Fibroblast of skin of right quadriceps (primary cell): ENCODE data around the gene TXNRD2.

Experiments used
- DNase-seq: peaks from one replicate; pipeline ENCODE4 v3.0.0-alpha.2; 2013

The TXNRD2 gene

DNA sequence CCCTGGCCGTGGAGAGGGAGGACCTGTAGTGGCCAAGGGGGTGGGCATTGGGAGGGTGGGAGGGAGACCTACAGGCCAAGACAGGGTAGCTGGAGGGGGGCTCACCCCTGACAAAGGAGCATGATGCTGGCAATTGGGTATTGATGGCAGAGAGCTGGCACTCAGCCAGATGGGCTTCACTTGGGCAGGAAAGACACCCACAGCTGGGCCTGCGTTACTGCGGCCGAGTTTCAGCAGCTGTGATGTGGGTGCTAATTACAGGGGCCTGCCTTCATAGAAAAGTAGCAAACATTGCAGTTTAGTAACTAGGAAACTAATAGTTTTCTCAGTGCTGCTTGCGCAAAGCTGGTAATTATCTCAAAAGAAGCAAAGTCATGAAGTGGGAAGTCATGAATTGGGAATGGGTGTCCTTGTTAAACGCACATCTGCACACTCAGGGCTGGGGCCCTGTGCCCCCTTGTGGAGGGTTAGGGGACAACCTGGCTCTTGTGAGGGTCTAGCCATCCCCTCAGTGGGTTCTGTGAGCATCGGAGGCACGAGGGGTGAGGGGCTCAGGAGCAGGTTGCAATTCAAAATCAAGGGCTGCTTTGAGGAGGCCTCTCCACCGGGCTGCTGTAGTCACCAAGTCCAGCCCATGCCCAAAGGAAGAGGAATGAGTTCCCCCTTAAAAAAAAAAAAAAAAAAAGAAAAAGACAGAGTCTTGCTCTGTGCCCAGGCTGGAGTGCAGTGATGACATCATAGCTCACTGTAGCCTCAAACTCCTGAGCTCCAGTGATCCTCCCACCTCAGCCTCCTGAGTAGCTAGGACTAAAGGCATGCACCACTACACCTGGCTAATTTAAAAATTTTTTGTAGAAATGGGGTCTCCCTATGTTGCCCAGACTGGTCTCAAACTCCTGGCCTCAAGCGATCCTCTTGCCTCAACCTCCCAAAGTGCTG lies 24.4 kb upstream of the TXNRD2 start:
- DNase-seq, result no peak

DNA sequence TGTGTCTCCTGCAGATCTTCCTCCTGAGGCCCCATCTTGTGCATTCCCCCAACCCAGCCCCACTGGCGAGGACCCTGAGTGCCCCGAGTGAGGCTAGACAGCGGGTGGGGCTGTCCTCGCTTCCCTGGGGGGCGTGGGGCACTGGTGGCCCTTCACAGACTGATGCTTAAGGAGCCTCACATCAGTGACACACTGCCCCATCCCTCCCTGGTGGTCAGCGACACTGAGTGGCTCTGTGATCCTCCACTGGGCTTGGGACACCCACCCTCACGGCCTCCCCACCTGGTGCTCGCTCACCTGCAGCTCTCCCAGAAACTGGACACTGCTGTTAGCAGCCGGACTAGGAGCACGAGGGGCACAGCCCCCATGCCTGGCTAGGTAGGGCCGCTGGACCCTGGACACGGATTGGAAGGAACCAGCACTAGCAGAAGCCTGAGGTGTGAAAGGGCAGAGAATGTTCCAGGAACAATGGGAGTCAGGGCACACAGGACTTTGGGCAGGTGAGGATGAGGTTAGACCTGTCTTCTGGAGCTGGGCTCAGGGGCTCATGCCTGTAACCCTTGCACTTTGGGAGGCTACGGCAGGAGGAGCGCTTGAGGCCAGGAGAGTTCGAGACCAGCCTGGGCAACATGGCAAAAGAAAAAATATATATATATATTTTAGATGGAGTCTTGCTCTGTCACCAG lies 23.2 kb upstream of the TXNRD2 start:
- no peak for DNase-seq

GRCh38 chr22:19963863-19964642 lies 22.4 kb upstream of the TXNRD2 start:
- DNase-seq, result no peak

DNA sequence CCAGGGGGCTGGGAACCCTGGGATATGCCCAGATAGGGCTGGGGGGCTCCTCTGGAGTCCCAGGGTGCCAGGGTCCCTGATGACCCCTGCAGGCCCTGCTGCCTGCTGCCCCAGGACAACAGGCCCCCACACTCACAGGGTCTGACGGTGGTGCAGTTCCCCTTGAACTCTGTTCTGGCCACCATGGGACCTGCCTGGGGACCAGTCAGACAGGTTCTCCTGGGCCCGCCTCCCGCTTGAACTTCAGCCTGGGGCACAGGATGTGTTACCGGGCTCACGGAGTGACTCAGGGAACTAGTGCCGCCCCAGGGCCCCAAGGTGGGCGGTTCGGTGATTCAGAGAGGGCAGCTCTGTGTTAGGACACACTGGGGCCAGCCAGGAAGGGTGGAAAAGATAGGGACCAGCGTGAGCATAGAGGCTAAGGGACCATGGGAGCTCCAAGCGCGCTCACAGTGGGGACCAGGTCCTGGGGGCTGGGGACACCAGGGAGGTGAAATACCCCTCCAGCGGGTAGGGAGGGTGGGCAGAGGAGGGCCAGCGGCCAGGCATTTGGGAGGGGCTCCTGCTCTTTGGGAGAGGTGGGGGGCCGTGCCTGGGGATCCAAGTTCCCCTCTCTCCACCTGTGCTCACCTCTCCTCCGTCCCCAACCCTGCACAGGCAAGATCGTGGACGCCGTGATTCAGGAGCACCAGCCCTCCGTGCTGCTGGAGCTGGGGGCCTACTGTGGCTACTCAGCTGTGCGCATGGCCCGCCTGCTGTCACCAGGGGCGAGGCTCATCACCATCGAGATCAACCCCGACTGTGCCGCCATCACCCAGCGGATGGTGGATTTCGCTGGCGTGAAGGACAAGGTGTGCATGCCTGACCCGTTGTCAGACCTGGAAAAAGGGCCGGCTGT lies 21.5 kb upstream of the TXNRD2 start:
- no peak for DNase-seq

GRCh38 chr22:19962246-19962908 lies 20.8 kb upstream of the TXNRD2 start:
- peak; percentile 68 for DNase-seq

- DNase-seq, result no peak
Measured at GRCh38 chr22:19961868-19962245, 20.2 kb upstream of the TXNRD2 start.

GRCh38 chr22:19961201-19961580 lies 19.6 kb upstream of the TXNRD2 start:
- DNase-seq, result no peak

- no peak for DNase-seq
Measured at GRCh38 chr22:19960491-19961200, 19.0 kb upstream of the TXNRD2 start.

DNA sequence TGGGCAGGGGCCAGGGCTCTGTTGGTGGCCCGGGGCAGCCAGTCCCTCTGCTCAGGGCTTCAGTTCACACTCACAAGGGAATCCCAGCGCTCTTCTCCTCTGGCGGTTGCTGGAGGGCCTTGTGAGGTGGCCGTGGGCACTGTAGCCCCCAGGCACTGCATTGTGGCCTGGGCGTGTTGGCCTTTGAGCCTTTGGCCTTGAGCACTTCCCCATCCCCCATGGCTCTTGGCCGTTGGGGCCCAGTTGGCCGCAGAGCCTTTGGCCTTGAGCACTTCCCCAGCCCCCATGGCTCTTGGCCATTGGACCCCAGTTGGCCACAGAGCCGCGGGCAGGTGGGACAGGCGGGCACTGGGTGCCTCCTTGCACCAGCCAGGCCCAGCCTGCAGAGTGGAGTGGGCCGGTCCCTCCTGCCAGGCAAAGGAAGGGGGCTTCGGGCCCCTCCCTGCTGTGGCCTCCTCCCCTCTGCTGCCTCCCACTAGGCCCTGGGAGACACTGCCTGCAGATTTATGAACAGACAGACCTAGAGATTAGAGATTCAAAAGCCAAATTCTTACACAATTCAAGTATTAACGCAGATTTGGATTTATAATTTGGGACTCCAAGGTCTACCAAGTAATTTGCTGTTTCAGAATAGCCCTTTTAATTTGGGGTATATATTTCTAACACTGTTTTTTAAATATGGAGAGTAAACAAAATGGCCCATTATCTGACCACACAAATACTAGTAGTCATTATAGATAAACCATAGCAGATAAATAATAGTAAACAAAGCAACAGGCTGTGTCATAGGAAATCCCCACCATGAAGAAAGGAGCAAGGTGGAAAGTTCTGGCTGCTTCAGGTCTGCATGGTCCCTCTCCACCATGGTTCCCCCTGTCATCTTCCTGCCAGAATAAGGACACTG lies 18.2 kb upstream of the TXNRD2 start:
- DNase-seq, result no peak

GRCh38 chr22:19959043-19959586 lies 17.5 kb upstream of the TXNRD2 start:
- DNase-seq, result peak; percentile 60

DNA sequence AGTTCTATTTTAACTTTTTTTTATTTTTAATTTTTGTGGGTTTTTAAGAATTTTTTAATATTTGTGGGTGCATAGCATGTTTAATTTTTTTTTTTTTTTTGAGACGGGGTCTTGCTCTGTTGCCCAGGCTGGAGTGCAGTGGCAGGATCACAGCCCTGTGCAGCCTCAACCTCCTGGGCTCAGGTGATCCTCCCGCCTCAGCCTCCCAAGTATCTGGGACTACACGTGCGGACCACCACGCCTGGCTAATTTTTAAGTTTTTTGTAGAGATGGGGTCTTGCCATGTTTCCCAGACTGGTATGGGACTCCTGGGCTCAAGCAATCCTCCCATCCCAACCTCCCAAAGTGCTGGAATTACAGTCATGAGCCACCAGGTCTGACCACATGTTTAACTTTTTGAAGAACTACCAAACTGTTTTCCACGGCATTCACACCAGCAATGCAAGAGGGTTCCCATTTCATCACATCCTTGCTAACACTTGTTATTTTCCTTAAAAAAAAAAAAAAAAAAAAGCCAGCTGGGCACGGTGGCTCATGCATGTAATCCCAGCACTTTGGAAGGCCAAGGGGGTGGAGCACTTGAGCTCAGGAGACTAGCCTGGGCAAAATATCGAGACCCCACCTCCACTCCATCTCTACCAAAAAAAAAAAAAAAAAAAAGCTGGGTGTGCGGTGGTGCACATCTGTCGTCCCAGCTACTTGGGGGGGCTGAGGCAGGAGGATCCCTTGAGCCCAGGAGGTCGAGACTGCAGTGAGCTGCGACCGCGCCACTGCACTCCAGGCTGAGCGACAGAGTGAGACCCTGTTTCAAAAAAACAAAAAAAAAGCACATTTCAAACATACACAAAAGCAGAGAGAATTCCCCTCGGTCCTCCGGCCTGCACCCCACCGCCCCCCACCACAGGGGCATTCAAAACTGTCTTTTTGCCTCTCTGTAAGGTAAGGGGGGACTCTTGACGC lies 16.7 kb upstream of the TXNRD2 start:
- peak; percentile 43 for DNase-seq

DNA sequence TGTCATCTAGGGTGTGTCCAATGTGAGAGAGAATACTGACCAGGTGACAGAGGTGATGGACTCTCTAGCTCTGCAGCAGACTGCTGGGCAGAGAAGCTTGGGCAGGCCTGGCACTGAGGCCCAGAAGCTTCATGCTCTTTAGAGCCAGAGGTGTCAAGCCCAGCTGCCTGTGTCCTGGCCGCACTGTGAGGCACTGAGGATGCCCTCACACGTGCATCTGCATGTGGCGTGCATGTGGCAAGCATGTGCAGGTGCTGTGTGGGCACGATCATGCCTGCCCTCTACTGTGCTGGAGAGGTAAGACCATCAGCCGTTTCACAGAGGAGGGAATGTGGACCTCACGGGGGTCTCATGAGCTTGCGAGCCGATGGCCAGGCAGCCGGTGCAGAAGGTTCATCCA lies 15.8 kb upstream of the TXNRD2 start:
- DNase-seq, result no peak

- no peak for DNase-seq
Measured at GRCh38 chr22:19955241-19956128, 13.9 kb upstream of the TXNRD2 start.

DNA sequence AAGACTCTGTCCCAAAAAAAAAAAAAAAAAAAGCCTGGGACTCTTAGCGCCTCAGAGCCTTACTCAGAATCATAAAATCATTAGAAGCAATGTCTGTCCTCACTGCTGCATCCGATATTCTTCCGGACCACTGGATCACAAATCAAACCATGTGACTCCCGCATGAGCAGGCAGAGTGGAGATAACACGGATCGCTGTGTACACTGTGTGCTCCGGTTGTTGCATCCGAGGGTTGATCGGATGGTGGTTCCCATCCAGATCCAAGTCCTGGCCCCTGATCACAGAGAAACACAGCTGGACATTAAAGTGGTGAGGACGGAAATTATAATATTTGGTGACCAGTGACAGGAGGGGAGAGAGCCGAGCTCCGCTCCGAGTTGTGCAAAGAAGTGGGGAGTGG lies 9.7 kb upstream of the TXNRD2 start:
- DNase-seq, result no peak

GRCh38 chr22:19948057-19948760 lies 6.6 kb upstream of the TXNRD2 start:
- no peak for DNase-seq
